Measurements from ENCODE around the gene USP54.

USP54 gene

GRCh38 chr10:73529089-73529832 is 61.9 kb downstream of the USP54 start:
- peak; percentile 88 for DNase-seq (ENCODE audit: low spot score)

- DNase-seq (ENCODE audit: low spot score): no peak
Measured at GRCh38 chr10:73522263-73522662, 68.9 kb downstream of the USP54 start.

- no peak for DNase-seq (ENCODE audit: low spot score)
Measured at GRCh38 chr10:73519336-73519735, 71.8 kb downstream of the USP54 start.

- no peak for DNase-seq (ENCODE audit: low spot score)
Measured at GRCh38 chr10:73517166-73517888, 73.8 kb downstream of the USP54 start.

GRCh38 chr10:73512207-73512743 is 78.9 kb downstream of the USP54 start:
- no peak for DNase-seq (ENCODE audit: low spot score)

- DNase-seq (ENCODE audit: low spot score): no peak
Measured at GRCh38 chr10:73509695-73510094, 81.4 kb downstream of the USP54 start.

GRCh38 chr10:73506491-73506890 is 84.7 kb downstream of the USP54 start:
- no peak for DNase-seq (ENCODE audit: low spot score)

- DNase-seq (ENCODE audit: low spot score): no peak
Measured at GRCh38 chr10:73506074-73506473, 85.1 kb downstream of the USP54 start.

GRCh38 chr10:73503037-73503436 is 88.1 kb downstream of the USP54 start:
- no peak for DNase-seq (ENCODE audit: low spot score)

GRCh38 chr10:73501651-73502050 is 89.5 kb downstream of the USP54 start:
- no peak for DNase-seq (ENCODE audit: low spot score)

GRCh38 chr10:73497623-73498022 is 93.5 kb downstream of the USP54 start:
- DNase-seq (ENCODE audit: low spot score): no peak

- DNase-seq (ENCODE audit: low spot score): peak; percentile 95
Measured at GRCh38 chr10:73495884-73496674, 95.1 kb downstream of the USP54 start, which contains the start of gene PPP3CB. TSS of gene PPP3CB (minus strand) at chr10:73496024. CDS start at chr10:73495889, 135 bp downstream.

- DNase-seq (ENCODE audit: low spot score): peak; percentile 84
Measured at GRCh38 chr10:73495226-73495883, 95.8 kb downstream of the USP54 start.

GRCh38 chr10:73494877-73495225 is 96.3 kb downstream of the USP54 start:
- DNase-seq (ENCODE audit: low spot score): no peak

- DNase-seq (ENCODE audit: low spot score): peak; percentile 22
Measured at GRCh38 chr10:73494213-73494612, 96.9 kb downstream of the USP54 start.

GRCh38 chr10:73493781-73494180 is 97.4 kb downstream of the USP54 start:
- peak; percentile 49 for DNase-seq (ENCODE audit: low spot score)

GRCh38 chr10:73486601-73487000 is 104.5 kb downstream of the USP54 start:
- no peak for DNase-seq (ENCODE audit: low spot score)

GRCh38 chr10:73485320-73485719 is 105.8 kb downstream of the USP54 start:
- no peak for DNase-seq (ENCODE audit: low spot score)

- DNase-seq (ENCODE audit: low spot score): peak; percentile 76
Measured at GRCh38 chr10:73480158-73480557, 111.0 kb downstream of the USP54 start.

- DNase-seq (ENCODE audit: low spot score): no peak
Measured at GRCh38 chr10:73478636-73479035, 112.5 kb downstream of the USP54 start.

- DNase-seq (ENCODE audit: low spot score): no peak
Measured at GRCh38 chr10:73471226-73471625, 119.9 kb downstream of the USP54 start.

- DNase-seq (ENCODE audit: low spot score): no peak
Measured at GRCh38 chr10:73469579-73469978, 121.6 kb downstream of the USP54 start.

Data from RKO (cell line).